GM12892 (cell line): ENCODE results near the gene NPAS3.

Experiments used
- POLR2A ChIP-seq: IDR thresholded peaks from 2 replicates; pipeline ENCODE4 v1.6.1; 2011; ENCODE audit warnings: low read depth, low read length, control low read depth
- POLR2AphosphoS5 ChIP-seq: IDR thresholded peaks from 2 replicates; pipeline ENCODE4 v1.6.1; 2011; ENCODE audit warnings: low read depth, low read length, control low read depth

DNA sequence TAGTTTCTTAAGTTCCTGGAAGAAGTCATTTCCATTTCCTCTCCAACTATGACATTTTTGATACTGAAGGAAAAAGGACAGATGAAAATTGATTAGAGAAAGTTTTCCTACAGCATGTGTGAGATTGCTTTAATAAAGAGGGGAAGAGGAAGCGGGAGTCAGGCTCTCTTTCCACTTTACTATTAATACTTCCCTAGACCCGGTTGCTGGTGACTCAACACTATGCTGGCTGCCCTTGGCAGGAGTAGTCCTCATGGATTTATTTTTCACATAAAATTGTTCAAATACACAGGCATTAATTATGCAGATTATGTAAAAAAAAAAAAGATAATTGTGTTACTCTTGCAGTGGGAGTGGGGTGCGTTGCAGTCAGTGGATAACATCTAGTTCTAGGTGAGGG, 718.8 kb downstream of the NPAS3 start:
- TF ChIP-seq POLR2AphosphoS5 (no peak), POLR2A (no peak)
